Measurements from ENCODE around the gene SCAND1. TPM values are rescaled to one million over a fixed set of nuclear protein-coding genes. Genes with fewer than 3 reads are reported as not detected.

SCAND1 gene
- total and polyA plus RNA-seq, 2 donors (not counting 1 experiment from before 2014, with no cell fraction given), result 8.3 to 44.3 TPM

- Histone ChIP-seq H3K9ac (ENCODE audit: insufficient read depth, low read length) (no peak overlapping the region), H3K4me3 (replicated peaks in 1 of 4; ENCODE audit: control extremely low read depth in 1 of 4, insufficient read depth in 1 of 4, low read depth in 3 of 4, low read length in 4 of 4) (no peak overlapping the region), H3K27me3 (ENCODE audit: control insufficient read depth, insufficient read depth, low read length) (no peaks in the 10 kb centered on the region), H3K79me2 (ENCODE audit: control insufficient read depth, insufficient read depth, low read length) (no peaks in the 10 kb centered on the region), H3K4me2 (ENCODE audit: extremely low read depth, insufficient read depth, low read length) (no peak overlapping the region), H3K27ac (ENCODE audit: insufficient read depth, low read length) (no peak overlapping the region), H3K36me3 (ENCODE audit: control insufficient read depth, insufficient read depth, low read length) (no peaks in the 10 kb centered on the region), H3K4me1 (ENCODE audit: control insufficient read depth, extremely low read depth, insufficient read depth, low read length) (no peaks in the 10 kb centered on the region), H3K9me3 (ENCODE audit: control insufficient read depth, insufficient read depth, low read depth, low read length) (no peaks in the 10 kb centered on the region), H4K20me1 (ENCODE audit: control insufficient read depth, extremely low read depth, insufficient read depth, low read length) (no peaks in the 10 kb centered on the region), H2AFZ (ENCODE audit: low read length) (no peak overlapping the region)
- no peak for DNase-seq (ENCODE audit: low read depth in 2 of 2)
- TF ChIP-seq CTCF (conservative IDR thresholded peaks at IDR 0.05 in 1 of 2, IDR thresholded peaks at IDR 0.05 in 1 of 2; ENCODE audit: low read depth in 1 of 2, low read length in 2 of 2) (no peak), EZH2 (IDR thresholded peaks at IDR 0.05; ENCODE audit: low read length, missing control alignments) (no peak)
Measured at GRCh38 chr20:35929301-35929700, 25.0 kb downstream of the SCAND1 start.

GRCh38 chr20:35920523-35920922 lies 33.8 kb downstream of the SCAND1 start:
- TF ChIP-seq CTCF (conservative IDR thresholded peaks at IDR 0.05 in 1 of 2, IDR thresholded peaks at IDR 0.05 in 1 of 2; ENCODE audit: low read depth in 1 of 2, low read length in 2 of 2) (no peak), EZH2 (IDR thresholded peaks at IDR 0.05; ENCODE audit: low read length, missing control alignments) (no peak)
- Histone ChIP-seq H4K20me1 (ENCODE audit: control insufficient read depth, extremely low read depth, insufficient read depth, low read length) (no peaks in the 10 kb centered on the region), H3K9ac (ENCODE audit: insufficient read depth, low read length) (no peak overlapping the region), H2AFZ (ENCODE audit: low read length) (no peak overlapping the region), H3K27ac (ENCODE audit: insufficient read depth, low read length) (no peak overlapping the region), H3K9me3 (ENCODE audit: control insufficient read depth, insufficient read depth, low read depth, low read length) (no peaks in the 10 kb centered on the region), H3K79me2 (ENCODE audit: control insufficient read depth, insufficient read depth, low read length) (no peaks in the 10 kb centered on the region), H3K27me3 (ENCODE audit: control insufficient read depth, insufficient read depth, low read length) (no peaks in the 10 kb centered on the region), H3K36me3 (ENCODE audit: control insufficient read depth, insufficient read depth, low read length) (peaks cover 6% of the 10 kb centered on the region), H3K4me2 (ENCODE audit: extremely low read depth, insufficient read depth, low read length) (no peak overlapping the region), H3K4me1 (ENCODE audit: control insufficient read depth, extremely low read depth, insufficient read depth, low read length) (no peaks in the 10 kb centered on the region), H3K4me3 (replicated peaks in 1 of 4; ENCODE audit: control extremely low read depth in 1 of 4, insufficient read depth in 1 of 4, low read depth in 3 of 4, low read length in 4 of 4) (no peak overlapping the region)
- DNase-seq (ENCODE audit: low read depth in 2 of 2), result no peak

- no peak overlapping the region for H2AFZ ChIP-seq (ENCODE audit: low read length)
- no peaks in the 10 kb centered on the region for H4K20me1 ChIP-seq (ENCODE audit: control insufficient read depth, extremely low read depth, insufficient read depth, low read length)
- no peaks in the 10 kb centered on the region for H3K79me2 ChIP-seq (ENCODE audit: control insufficient read depth, insufficient read depth, low read length)
- H3K36me3 ChIP-seq (ENCODE audit: control insufficient read depth, insufficient read depth, low read length), result peaks cover 6% of the 10 kb centered on the region
- H3K4me3 ChIP-seq (replicated peaks in 1 of 4; ENCODE audit: control extremely low read depth in 1 of 4, insufficient read depth in 1 of 4, low read depth in 3 of 4, low read length in 4 of 4), result no peak overlapping the region
- H3K4me2 ChIP-seq (ENCODE audit: extremely low read depth, insufficient read depth, low read length), result no peak overlapping the region
- H3K27ac ChIP-seq (ENCODE audit: insufficient read depth, low read length), result no peak overlapping the region
- H3K27me3 ChIP-seq (ENCODE audit: control insufficient read depth, insufficient read depth, low read length), result no peaks in the 10 kb centered on the region
- H3K4me1 ChIP-seq (ENCODE audit: control insufficient read depth, extremely low read depth, insufficient read depth, low read length), result no peaks in the 10 kb centered on the region
- no peaks in the 10 kb centered on the region for H3K9me3 ChIP-seq (ENCODE audit: control insufficient read depth, insufficient read depth, low read depth, low read length)
- TF ChIP-seq CTCF (conservative IDR thresholded peaks at IDR 0.05 in 1 of 2, IDR thresholded peaks at IDR 0.05 in 1 of 2; ENCODE audit: low read depth in 1 of 2, low read length in 2 of 2), result no peak
- H3K9ac ChIP-seq (ENCODE audit: insufficient read depth, low read length), result no peak overlapping the region
- no peak for DNase-seq (ENCODE audit: low read depth in 2 of 2)
Measured at GRCh38 chr20:35918021-35918420, 36.3 kb downstream of the SCAND1 start.

All from fibroblast of lung (primary cell).